ENCODE measurements around the gene LGALS7.
"Not testable (repeated sequence)": the region's sequence is repeated elsewhere in the genome, so short reads cannot be mapped to it uniquely, and the experiment has no call there.

Gene LGALS7

GRCh38 chr19:38786061-38786460, 12.7 kb upstream of the LGALS7 start:
- H3K4me3 ChIP-seq (ENCODE audit: extremely low read depth, insufficient read depth, low read length, poor library complexity, severe bottlenecking); H3K9me3 ChIP-seq (ENCODE audit: control insufficient read depth, low read length); H3K27ac ChIP-seq (ENCODE audit: low read depth, low read length, severe bottlenecking); H3K36me3 ChIP-seq (ENCODE audit: control insufficient read depth, insufficient read depth, low read length); H3K4me1 ChIP-seq (ENCODE audit: control insufficient read depth, insufficient read depth, low read length, poor library complexity, severe bottlenecking): not testable (repeated sequence)
- 100% methylated on average over 1 of the region's 3 CpGs; no CpG with 5 or more reads in 1 of the 2 experiments for WGBS, 2 experiments (ENCODE audit: insufficient coverage in 2 of 2)

- Histone ChIP-seq H3K36me3 (ENCODE audit: control insufficient read depth, insufficient read depth, low read length) (no peaks in the 10 kb centered on the region), H3K9me3 (ENCODE audit: control insufficient read depth, low read length) (no peaks in the 10 kb centered on the region), H3K27ac (ENCODE audit: low read depth, low read length, severe bottlenecking) (no peak overlapping the region), H3K4me1 (ENCODE audit: control insufficient read depth, insufficient read depth, low read length, poor library complexity, severe bottlenecking) (no peaks in the 10 kb centered on the region), H3K4me3 (ENCODE audit: extremely low read depth, insufficient read depth, low read length, poor library complexity, severe bottlenecking) (no peak overlapping the region)
- 94 to 95% methylated on average over 6 to 7 of the region's 7 CpGs for WGBS, 2 experiments (ENCODE audit: insufficient coverage in 2 of 2)
Measured at GRCh38 chr19:38785187-38785699, 11.9 kb upstream of the LGALS7 start.

GRCh38 chr19:38784224-38784623, 10.9 kb upstream of the LGALS7 start:
- no peaks in the 10 kb centered on the region for H3K4me1 ChIP-seq (ENCODE audit: control insufficient read depth, insufficient read depth, low read length, poor library complexity, severe bottlenecking)
- H3K4me3 ChIP-seq (ENCODE audit: extremely low read depth, insufficient read depth, low read length, poor library complexity, severe bottlenecking), result no peak overlapping the region
- WGBS, 2 experiments (ENCODE audit: insufficient coverage in 2 of 2), result 77 to 83% methylated on average over 3 of the region's 3 CpGs
- H3K36me3 ChIP-seq (ENCODE audit: control insufficient read depth, insufficient read depth, low read length), result no peaks in the 10 kb centered on the region
- H3K27ac ChIP-seq (ENCODE audit: low read depth, low read length, severe bottlenecking), result no peak overlapping the region
- H3K9me3 ChIP-seq (ENCODE audit: control insufficient read depth, low read length), result no peaks in the 10 kb centered on the region

- H3K27ac ChIP-seq (ENCODE audit: low read depth, low read length, severe bottlenecking); H3K4me3 ChIP-seq (ENCODE audit: extremely low read depth, insufficient read depth, low read length, poor library complexity, severe bottlenecking); H3K4me1 ChIP-seq (ENCODE audit: control insufficient read depth, insufficient read depth, low read length, poor library complexity, severe bottlenecking); H3K9me3 ChIP-seq (ENCODE audit: control insufficient read depth, low read length); H3K36me3 ChIP-seq (ENCODE audit: control insufficient read depth, insufficient read depth, low read length): not testable (repeated sequence)
- WGBS, 2 experiments (ENCODE audit: insufficient coverage in 2 of 2), result 83 to 93% methylated on average over 6 of the region's 13 CpGs
Measured at GRCh38 chr19:38782212-38782611, 8.9 kb upstream of the LGALS7 start.

GRCh38 chr19:38781058-38781457, 7.7 kb upstream of the LGALS7 start:
- H3K4me3 ChIP-seq (ENCODE audit: extremely low read depth, insufficient read depth, low read length, poor library complexity, severe bottlenecking), result no peak overlapping the region
- no peaks in the 10 kb centered on the region for H3K4me1 ChIP-seq (ENCODE audit: control insufficient read depth, insufficient read depth, low read length, poor library complexity, severe bottlenecking)
- no peaks in the 10 kb centered on the region for H3K9me3 ChIP-seq (ENCODE audit: control insufficient read depth, low read length)
- no peak overlapping the region for H3K27ac ChIP-seq (ENCODE audit: low read depth, low read length, severe bottlenecking)
- WGBS, 2 experiments (ENCODE audit: insufficient coverage in 2 of 2), result 74 to 92% methylated on average over 6 to 7 of the region's 7 CpGs
- H3K36me3 ChIP-seq (ENCODE audit: control insufficient read depth, insufficient read depth, low read length), result no peaks in the 10 kb centered on the region

GRCh38 chr19:38780443-38780842, 7.1 kb upstream of the LGALS7 start:
- Histone ChIP-seq H3K4me1 (ENCODE audit: control insufficient read depth, insufficient read depth, low read length, poor library complexity, severe bottlenecking) (no peaks in the 10 kb centered on the region), H3K27ac (ENCODE audit: low read depth, low read length, severe bottlenecking) (no peak overlapping the region), H3K9me3 (ENCODE audit: control insufficient read depth, low read length) (no peaks in the 10 kb centered on the region), H3K36me3 (ENCODE audit: control insufficient read depth, insufficient read depth, low read length) (no peaks in the 10 kb centered on the region), H3K4me3 (ENCODE audit: extremely low read depth, insufficient read depth, low read length, poor library complexity, severe bottlenecking) (no peak overlapping the region)
- WGBS, 2 experiments (ENCODE audit: insufficient coverage in 2 of 2), result 91 to 96% methylated on average over 6 to 7 of the region's 7 CpGs

GRCh38 chr19:38778733-38779132, 5.4 kb upstream of the LGALS7 start:
- Histone ChIP-seq H3K27ac (ENCODE audit: low read depth, low read length, severe bottlenecking) (no peak overlapping the region), H3K9me3 (ENCODE audit: control insufficient read depth, low read length) (no peaks in the 10 kb centered on the region), H3K4me1 (ENCODE audit: control insufficient read depth, insufficient read depth, low read length, poor library complexity, severe bottlenecking) (no peaks in the 10 kb centered on the region), H3K4me3 (ENCODE audit: extremely low read depth, insufficient read depth, low read length, poor library complexity, severe bottlenecking) (no peak overlapping the region), H3K36me3 (ENCODE audit: control insufficient read depth, insufficient read depth, low read length) (no peaks in the 10 kb centered on the region)
- WGBS, 2 experiments (ENCODE audit: insufficient coverage in 2 of 2), result 85% methylated on average over 7 of the region's 7 CpGs; no CpG with 5 or more reads in 1 of the 2 experiments

- Histone ChIP-seq H3K36me3 (ENCODE audit: control insufficient read depth, insufficient read depth, low read length) (no peaks in the 10 kb centered on the region), H3K27ac (ENCODE audit: low read depth, low read length, severe bottlenecking) (no peak overlapping the region), H3K9me3 (ENCODE audit: control insufficient read depth, low read length) (no peaks in the 10 kb centered on the region), H3K4me3 (ENCODE audit: extremely low read depth, insufficient read depth, low read length, poor library complexity, severe bottlenecking) (no peak overlapping the region), H3K4me1 (ENCODE audit: control insufficient read depth, insufficient read depth, low read length, poor library complexity, severe bottlenecking) (no peaks in the 10 kb centered on the region)
- 91 to 93% methylated on average over 7 of the region's 13 CpGs for WGBS, 2 experiments (ENCODE audit: insufficient coverage in 2 of 2)
Measured at GRCh38 chr19:38774181-38774950, 1.0 kb upstream of the LGALS7 start.

- not testable (repeated sequence) for H3K27ac ChIP-seq (ENCODE audit: low read depth, low read length, severe bottlenecking); H3K4me3 ChIP-seq (ENCODE audit: extremely low read depth, insufficient read depth, low read length, poor library complexity, severe bottlenecking); H3K4me1 ChIP-seq (ENCODE audit: control insufficient read depth, insufficient read depth, low read length, poor library complexity, severe bottlenecking); H3K9me3 ChIP-seq (ENCODE audit: control insufficient read depth, low read length); H3K36me3 ChIP-seq (ENCODE audit: control insufficient read depth, insufficient read depth, low read length)
- WGBS, 2 experiments (ENCODE audit: insufficient coverage in 2 of 2), result no CpG with 5 or more reads among the region's 30 CpGs
Measured at GRCh38 chr19:38771569-38771968, 1.7 kb downstream of the LGALS7 start.

GRCh38 chr19:38770949-38771275, 2.4 kb downstream of the LGALS7 start:
- H3K4me3 ChIP-seq (ENCODE audit: extremely low read depth, insufficient read depth, low read length, poor library complexity, severe bottlenecking); H3K9me3 ChIP-seq (ENCODE audit: control insufficient read depth, low read length); H3K27ac ChIP-seq (ENCODE audit: low read depth, low read length, severe bottlenecking); H3K36me3 ChIP-seq (ENCODE audit: control insufficient read depth, insufficient read depth, low read length); H3K4me1 ChIP-seq (ENCODE audit: control insufficient read depth, insufficient read depth, low read length, poor library complexity, severe bottlenecking): not testable (repeated sequence)
- no CpG with 5 or more reads among the region's 22 CpGs for WGBS, 2 experiments (ENCODE audit: insufficient coverage in 2 of 2)

- not testable (repeated sequence) for H3K36me3 ChIP-seq (ENCODE audit: control insufficient read depth, insufficient read depth, low read length); H3K4me3 ChIP-seq (ENCODE audit: extremely low read depth, insufficient read depth, low read length, poor library complexity, severe bottlenecking); H3K4me1 ChIP-seq (ENCODE audit: control insufficient read depth, insufficient read depth, low read length, poor library complexity, severe bottlenecking); H3K27ac ChIP-seq (ENCODE audit: low read depth, low read length, severe bottlenecking); H3K9me3 ChIP-seq (ENCODE audit: control insufficient read depth, low read length)
- 91 to 100% methylated on average over 1 to 13 of the region's 58 CpGs for WGBS, 2 experiments (ENCODE audit: insufficient coverage in 2 of 2)
Measured at GRCh38 chr19:38770228-38770948, 2.9 kb downstream of the LGALS7 start.
